ENCODE results near the gene FABP3. TPM values are rescaled to one million over a fixed set of nuclear protein-coding genes. Genes with fewer than 3 reads are reported as not detected.

Gene FABP3
- total and polyA plus RNA-seq, 10 of the 15 experiments (the other 5 are each of a cell fraction or from before 2014, with no cell fraction given), result 0.36 to 1.2 (median 0.67) TPM; not detected in 2

DNA sequence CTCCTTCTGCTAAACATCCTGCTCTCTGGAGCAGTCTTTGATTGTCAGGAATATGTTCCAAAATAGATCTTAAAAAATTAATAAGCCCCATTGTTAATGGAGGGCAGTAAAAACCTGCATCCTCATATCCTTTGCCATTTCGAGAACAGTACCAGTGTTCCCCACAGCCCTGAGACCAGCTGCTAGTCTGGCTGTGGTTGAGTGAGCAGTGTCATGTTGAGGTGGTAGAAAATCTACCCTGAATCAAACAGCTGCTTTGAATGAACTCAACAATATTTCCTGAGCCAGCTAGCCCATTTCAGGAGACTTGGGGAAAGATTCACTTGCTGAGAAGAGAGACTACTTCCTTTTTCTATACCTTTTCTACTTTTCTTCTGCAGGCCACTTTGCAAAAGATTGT, 24.4 kb downstream of the FABP3 start:
- Histone ChIP-seq H3K9ac (ENCODE audit: control insufficient read depth, insufficient read depth, low read length) (no peak overlapping the region), H3K27me3 (replicated peaks in 1 of 2; ENCODE audit: control insufficient read depth in 2 of 2, insufficient read depth in 2 of 2, low read length in 1 of 2) (no peaks in the 10 kb centered on the region), H3K79me2 (ENCODE audit: control insufficient read depth, insufficient read depth, low read length) (no peaks in the 10 kb centered on the region), H3K9me3 (replicated peaks; ENCODE audit: control insufficient read depth, insufficient read depth, low read length) (no peaks in the 10 kb centered on the region), H2AFZ (ENCODE audit: control insufficient read depth, low read depth, low read length) (no peak overlapping the region), H3K4me3 (no peak overlapping the region), H3K36me3 (ENCODE audit: control insufficient read depth in 2 of 2, insufficient read depth in 2 of 2, low read length in 1 of 2) (peaks cover 0 to 10% of the 10 kb centered on the region in 2 experiments; a peak in 2 of 4 replicates), H4K20me1 (ENCODE audit: control insufficient read depth, insufficient read depth) (no peaks in the 10 kb centered on the region), H3K4me1 (ENCODE audit: control insufficient read depth, insufficient read depth, low read length) (no peaks in the 10 kb centered on the region), H3K27ac (ENCODE audit: control insufficient read depth, insufficient read depth) (no peak overlapping the region), H3K4me2 (ENCODE audit: control insufficient read depth, insufficient read depth) (no peak overlapping the region)
- WGBS (ENCODE audit: insufficient coverage, insufficient replicate concordance, low lambda C conversion rate, missing lambda C conversion rate), result 82% methylated on average over 1 of the region's 1 CpG
- ATAC-seq (0 out of 3 replicates have a peak, but pooled peaks have one; percentile 33), DNase-seq (ENCODE audit: low read depth, low spot score) (no peak), FAIRE-seq (no peak)
- intact Hi-C loops (cut with micrococcal nuclease; ENCODE audit: unreplicated experiment), result no loop called here
- SMC1A ChIA-PET (ENCODE audit: uncharacterized antibody, unreplicated experiment), result interaction anchor here (0.9 to 1.1 kb wide), 2 partner anchors 10 to 80 kb away, joined by 3 read pairs; no protein-coding TSS in a partner anchor
- RAD21 ChIA-PET (ENCODE audit: unreplicated experiment), result interaction anchor here (0.6 kb wide), 1 partner anchor 73 kb away, joined by 3 read pairs; no protein-coding TSS in a partner anchor
- CTCF ChIA-PET, result no interaction called here
- POLR2A ChIA-PET, result interaction anchor here (0.5 to 0.6 kb wide), 2 partner anchors 594 to 1888 kb away, joined by 4 to 6 read pairs; no protein-coding TSS in a partner anchor
- TF ChIP-seq KLF5 (IDR thresholded peaks at IDR 0.05; ENCODE audit: partially characterized antibody), result no peak
- no peak for TF ChIP-seq CEBPB (IDR thresholded peaks at IDR 0.05; ENCODE audit: borderline replicate concordance in 1 of 2, low read depth in 2 of 2, low read length in 2 of 2)
- no peak for TF ChIP-seq SRF (IDR thresholded peaks at IDR 0.05; ENCODE audit: low read depth in 2 of 2, low read length in 2 of 2)
- in situ Hi-C loops (cut with MboI), result no loop called here
- BruUV-seq (replicated peaks), result no TSS peak

DNA sequence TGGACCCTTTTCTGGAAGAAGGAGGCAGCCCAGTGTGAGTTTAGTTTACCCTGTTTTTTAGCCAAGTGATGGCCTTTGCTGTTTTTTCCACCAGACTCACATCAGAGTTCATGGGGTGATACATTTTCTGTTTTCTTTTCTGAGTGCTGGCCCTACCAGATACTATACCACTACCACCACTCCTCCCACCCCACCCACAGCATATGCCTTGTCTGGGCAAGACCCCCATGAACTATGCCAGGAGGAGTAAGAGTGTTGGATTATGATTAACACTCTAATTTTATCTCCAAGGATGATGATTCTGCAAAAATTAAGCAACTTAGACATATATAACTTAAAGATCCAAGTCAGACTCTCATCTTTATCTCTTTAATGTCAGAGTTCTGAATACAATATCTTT, 26.1 kb downstream of the FABP3 start:
- ChIA-PET SMC1A (ENCODE audit: uncharacterized antibody, unreplicated experiment) (interaction anchor here (1.0 kb wide), 1 partner anchor 14 kb away, joined by 6 read pairs; no protein-coding TSS in a partner anchor), RAD21 (ENCODE audit: unreplicated experiment) (no interaction called here), POLR2A (no interaction called here), CTCF (no interaction called here)
- no peak overlapping the region for H3K9ac ChIP-seq (ENCODE audit: control insufficient read depth, insufficient read depth, low read length)
- intact Hi-C loops (cut with micrococcal nuclease; ENCODE audit: unreplicated experiment), result no loop called here
- H3K9me3 ChIP-seq (replicated peaks; ENCODE audit: control insufficient read depth, insufficient read depth, low read length), result no peaks in the 10 kb centered on the region
- ATAC-seq, result no peak
- no peak overlapping the region for H3K4me3 ChIP-seq
- no peak overlapping the region for H2AFZ ChIP-seq (ENCODE audit: control insufficient read depth, low read depth, low read length)
- H3K4me1 ChIP-seq (ENCODE audit: control insufficient read depth, insufficient read depth, low read length), result no peaks in the 10 kb centered on the region
- H3K27me3 ChIP-seq (replicated peaks in 1 of 2; ENCODE audit: control insufficient read depth in 2 of 2, insufficient read depth in 2 of 2, low read length in 1 of 2), result no peaks in the 10 kb centered on the region
- no peak for FAIRE-seq
- H3K27ac ChIP-seq (ENCODE audit: control insufficient read depth, insufficient read depth), result no peak overlapping the region
- no peak for TF ChIP-seq MEF2B (IDR thresholded peaks at IDR 0.05; ENCODE audit: partially characterized antibody, poor library complexity, severe bottlenecking)
- TF ChIP-seq TCF7 (IDR thresholded peaks at IDR 0.05; ENCODE audit: borderline replicate concordance), result no peak
- TF ChIP-seq EP300 (IDR thresholded peaks at IDR 0.05; ENCODE audit: borderline replicate concordance in 1 of 2, control insufficient read depth in 1 of 2, low read depth in 2 of 2, low read length in 2 of 2), result no peak
- no peak for TF ChIP-seq SPI1 (IDR thresholded peaks at IDR 0.05; ENCODE audit: borderline replicate concordance, insufficient read depth, low read depth, low read length)
- TF ChIP-seq, protein P1, sequence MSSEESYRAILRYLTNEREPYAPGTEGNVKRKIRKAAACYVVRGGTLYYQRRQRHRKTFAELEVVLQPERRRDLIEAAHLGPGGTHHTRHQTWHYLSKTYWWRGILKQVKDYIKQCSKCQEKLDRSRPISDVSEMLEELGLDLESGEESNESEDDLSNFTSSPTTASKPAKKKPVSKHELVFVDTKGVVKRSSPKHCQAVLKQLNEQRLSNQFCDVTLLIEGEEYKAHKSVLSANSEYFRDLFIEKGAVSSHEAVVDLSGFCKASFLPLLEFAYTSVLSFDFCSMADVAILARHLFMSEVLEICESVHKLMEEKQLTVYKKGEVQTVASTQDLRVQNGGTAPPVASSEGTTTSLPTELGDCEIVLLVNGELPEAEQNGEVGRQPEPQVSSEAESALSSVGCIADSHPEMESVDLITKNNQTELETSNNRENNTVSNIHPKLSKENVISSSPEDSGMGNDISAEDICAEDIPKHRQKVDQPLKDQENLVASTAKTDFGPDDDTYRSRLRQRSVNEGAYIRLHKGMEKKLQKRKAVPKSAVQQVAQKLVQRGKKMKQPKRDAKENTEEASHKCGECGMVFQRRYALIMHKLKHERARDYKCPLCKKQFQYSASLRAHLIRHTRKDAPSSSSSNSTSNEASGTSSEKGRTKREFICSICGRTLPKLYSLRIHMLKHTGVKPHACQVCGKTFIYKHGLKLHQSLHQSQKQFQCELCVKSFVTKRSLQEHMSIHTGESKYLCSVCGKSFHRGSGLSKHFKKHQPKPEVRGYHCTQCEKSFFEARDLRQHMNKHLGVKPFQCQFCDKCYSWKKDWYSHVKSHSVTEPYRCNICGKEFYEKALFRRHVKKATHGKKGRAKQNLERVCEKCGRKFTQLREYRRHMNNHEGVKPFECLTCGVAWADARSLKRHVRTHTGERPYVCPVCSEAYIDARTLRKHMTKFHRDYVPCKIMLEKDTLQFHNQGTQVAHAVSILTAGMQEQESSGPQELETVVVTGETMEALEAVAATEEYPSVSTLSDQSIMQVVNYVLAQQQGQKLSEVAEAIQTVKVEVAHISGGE (CRISPR knock-in tag; IDR thresholded peaks at IDR 0.05), result no peak
- no peak for TF ChIP-seq EED (IDR thresholded peaks at IDR 0.05; ENCODE audit: low read depth)
- TF ChIP-seq NFYA (IDR thresholded peaks at IDR 0.05; ENCODE audit: borderline replicate concordance, low read depth, low read length), result no peak
- no peak for TF ChIP-seq YBX1 (IDR thresholded peaks at IDR 0.05)
- no peak for TF ChIP-seq EGR1 (IDR thresholded peaks at IDR 0.05; ENCODE audit: borderline replicate concordance in 1 of 2, low read depth in 2 of 2, low read length in 2 of 2)
- no peak for TF ChIP-seq JUNB (IDR thresholded peaks at IDR 0.05)
- TF ChIP-seq NR2F1 (conservative IDR thresholded peaks at IDR 0.05), result no peak
- TF ChIP-seq TAF1 (IDR thresholded peaks at IDR 0.05; ENCODE audit: borderline replicate concordance, low read depth, low read length), result no peak
- no peak for TF ChIP-seq ZNF24 (IDR thresholded peaks at IDR 0.05)
- H4K20me1 ChIP-seq (ENCODE audit: control insufficient read depth, insufficient read depth), result no peaks in the 10 kb centered on the region
- in situ Hi-C loops (cut with MboI), result no loop called here
- H3K79me2 ChIP-seq (ENCODE audit: control insufficient read depth, insufficient read depth, low read length), result no peaks in the 10 kb centered on the region
- no peak for DNase-seq (ENCODE audit: low read depth, low spot score)
- BruUV-seq (replicated peaks), result no TSS peak
- H3K4me2 ChIP-seq (ENCODE audit: control insufficient read depth, insufficient read depth), result no peak overlapping the region
- H3K36me3 ChIP-seq (ENCODE audit: control insufficient read depth in 2 of 2, insufficient read depth in 2 of 2, low read length in 1 of 2), result peaks cover 0 to 10% of the 10 kb centered on the region in 2 experiments; a peak in 2 of 4 replicates

All from GM12878 (cell line).